ENCODE data around the gene PPIP5K2. TPM values are rescaled to one million over a fixed set of nuclear protein-coding genes. Genes with fewer than 3 reads are reported as not detected.

PPIP5K2 gene
- total and polyA plus RNA-seq, 4 donors, result 9.7 to 38.6 (median 27.4) TPM

DNA sequence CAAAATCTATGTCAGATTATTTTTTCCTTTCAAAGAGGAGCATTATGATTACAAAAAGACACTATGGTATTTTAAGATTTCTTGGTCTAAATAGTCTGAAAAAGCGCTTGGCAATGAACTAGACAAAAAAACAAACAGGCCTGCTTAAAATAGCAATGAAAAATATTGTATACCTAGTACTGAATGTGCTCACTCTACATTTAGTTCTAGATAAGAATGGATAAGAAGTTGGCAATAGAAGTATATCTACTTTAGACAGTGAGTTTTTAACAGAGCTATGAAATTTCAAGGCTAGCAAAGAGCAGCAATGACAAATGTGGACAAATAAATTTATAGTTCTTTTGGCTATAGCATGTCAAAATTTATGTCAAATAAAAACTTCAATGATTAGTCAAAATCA, 26.4 kb upstream of the PPIP5K2 start (continued):
- TF ChIP-seq TAF1 (conservative IDR thresholded peaks at IDR 0.05), result no peak

DNA sequence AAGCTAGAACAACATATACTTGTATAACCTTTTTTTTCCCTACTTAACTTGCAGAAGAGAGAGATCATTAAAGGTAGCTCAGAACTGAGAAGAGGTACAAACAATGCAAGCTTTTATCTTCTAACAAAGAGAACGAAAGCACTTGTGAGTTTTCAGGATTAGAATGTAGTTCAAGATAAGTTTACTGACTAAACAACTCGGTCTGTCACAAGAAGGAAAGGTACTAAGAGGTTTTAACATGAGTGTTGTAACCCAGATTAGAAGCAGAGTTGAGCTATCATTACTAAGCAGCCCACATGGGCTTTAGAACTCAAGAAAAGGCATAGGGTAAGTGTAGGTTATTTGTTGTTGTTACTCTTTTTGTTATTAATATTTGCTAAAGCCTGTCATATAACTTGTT, 25.4 kb upstream of the PPIP5K2 start:
- TF ChIP-seq SP1 (IDR thresholded peaks at IDR 0.05) (no peak), HNF4A (conservative IDR thresholded peaks at IDR 0.05) (no peak), YY1 (IDR thresholded peaks at IDR 0.05) (no peak), GABPA (IDR thresholded peaks at IDR 0.05 in 1 of 2, conservative IDR thresholded peaks at IDR 0.05 in 1 of 2) (no peak), FOXA2 (IDR thresholded peaks at IDR 0.05) (no peak), RAD21 (IDR thresholded peaks at IDR 0.05) (no peak), FOXA1 (IDR thresholded peaks at IDR 0.05) (no peak), TAF1 (conservative IDR thresholded peaks at IDR 0.05) (no peak), RXRA (IDR thresholded peaks at IDR 0.05) (no peak), NR2F2 (IDR thresholded peaks at IDR 0.05) (no peak)
- TF ChIP-seq, protein P1, sequence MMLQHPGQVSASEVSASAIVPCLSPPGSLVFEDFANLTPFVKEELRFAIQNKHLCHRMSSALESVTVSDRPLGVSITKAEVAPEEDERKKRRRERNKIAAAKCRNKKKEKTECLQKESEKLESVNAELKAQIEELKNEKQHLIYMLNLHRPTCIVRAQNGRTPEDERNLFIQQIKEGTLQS (IDR thresholded peaks at IDR 0.05), result no peak

GRCh38 chr5:103098993-103099392, 21.1 kb upstream of the PPIP5K2 start:
- Histone ChIP-seq H3K27ac (ENCODE audit: low read depth in 1 of 2, low read length in 2 of 2) (no peak overlapping the region), H3K4me1 (ENCODE audit: control insufficient read depth in 4 of 4, insufficient read depth in 4 of 4, low read length in 3 of 4) (no peaks in the 10 kb centered on the region), H3K9me3 (ENCODE audit: control insufficient read depth in 4 of 4, low read length in 3 of 4) (no peaks in the 10 kb centered on the region), H3K36me3 (ENCODE audit: control insufficient read depth in 4 of 4, insufficient read depth in 3 of 4, low read depth in 1 of 4, low read length in 3 of 4) (peaks cover 2 to 25% (median 9%) of the 10 kb centered on the region in 4 donors), H3K9ac (ENCODE audit: low read depth in 1 of 2, low read length in 2 of 2) (no peak overlapping the region), H3K4me3 (ENCODE audit: low read depth in 1 of 3, low read length in 3 of 3) (no peak overlapping the region), H3K27me3 (ENCODE audit: control insufficient read depth in 4 of 4, insufficient read depth in 4 of 4, low read length in 3 of 4) (no peaks in the 10 kb centered on the region)
- DNase-seq (ENCODE audit: low spot score), result no peak
- WGBS, result 68% methylated on average over 2 of the region's 2 CpGs
- no peak for TF ChIP-seq EGR1 (IDR thresholded peaks at IDR 0.05; ENCODE audit: low read depth in 2 of 2)

More for the DNA sequence above, 25.4 kb upstream of the PPIP5K2 start:
- DNase-seq (ENCODE audit: low spot score), result no peak
- no peak overlapping the region for H3K27ac ChIP-seq (ENCODE audit: low read depth in 1 of 2, low read length in 2 of 2)
- 58% methylated on average over 2 of the region's 2 CpGs for WGBS
- H3K9ac ChIP-seq (ENCODE audit: low read depth in 1 of 2, low read length in 2 of 2), result no peak overlapping the region
- no peaks in the 10 kb centered on the region for H3K27me3 ChIP-seq (ENCODE audit: control insufficient read depth in 4 of 4, insufficient read depth in 4 of 4, low read length in 3 of 4)
- peaks cover 0 to 3% (median 0%) of the 10 kb centered on the region in 4 donors for H3K9me3 ChIP-seq (ENCODE audit: control insufficient read depth in 4 of 4, low read length in 3 of 4)
- H3K4me3 ChIP-seq (ENCODE audit: low read depth in 1 of 3, low read length in 3 of 3), result no peak overlapping the region
- H3K4me1 ChIP-seq (ENCODE audit: control insufficient read depth in 4 of 4, insufficient read depth in 4 of 4, low read length in 3 of 4), result no peaks in the 10 kb centered on the region
- H3K36me3 ChIP-seq (ENCODE audit: control insufficient read depth in 4 of 4, insufficient read depth in 3 of 4, low read depth in 1 of 4, low read length in 3 of 4), result peaks cover 0 to 14% (median 8%) of the 10 kb centered on the region in 4 donors

DNA sequence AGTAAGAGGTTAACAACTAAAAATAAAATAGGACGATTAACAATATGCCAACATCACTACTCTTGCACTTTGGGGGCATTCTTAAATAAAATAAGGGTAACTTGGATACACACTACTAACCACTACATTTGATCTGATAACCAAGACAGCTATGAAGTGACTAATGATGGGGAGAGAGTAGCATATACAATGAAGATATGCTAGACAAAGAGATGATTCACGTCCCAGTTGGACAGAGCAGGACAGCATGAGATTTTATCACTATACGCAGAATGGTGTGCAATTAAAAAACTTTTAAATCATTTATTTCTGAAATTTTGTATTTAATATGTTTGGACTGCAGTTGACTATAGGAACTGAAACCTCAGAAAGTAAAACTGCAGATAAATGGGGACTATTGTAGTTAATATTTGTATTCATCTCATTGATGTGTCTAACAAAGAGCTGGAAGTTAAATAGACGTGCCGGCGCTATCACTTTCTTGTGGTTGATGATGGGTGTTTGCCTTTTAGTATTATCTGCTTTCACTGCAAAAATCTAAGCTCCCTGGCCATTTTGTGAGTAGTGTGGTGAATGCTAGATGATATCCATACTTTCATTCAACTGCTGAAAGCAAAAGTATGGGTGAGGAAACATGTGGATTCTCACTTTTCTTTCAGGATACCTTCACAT, 18.9 kb upstream of the PPIP5K2 start:
- DNase-seq (ENCODE audit: low spot score), result no peak
- TF ChIP-seq SP1 (IDR thresholded peaks at IDR 0.05) (no peak), FOXA1 (IDR thresholded peaks at IDR 0.05) (no peak), HNF4A (conservative IDR thresholded peaks at IDR 0.05) (no peak), REST (IDR thresholded peaks at IDR 0.05) (no peak), MAX (IDR thresholded peaks at IDR 0.05) (no peak), EGR1 (IDR thresholded peaks at IDR 0.05; ENCODE audit: low read depth in 2 of 2) (no peak)
- TF ChIP-seq, protein P2, sequence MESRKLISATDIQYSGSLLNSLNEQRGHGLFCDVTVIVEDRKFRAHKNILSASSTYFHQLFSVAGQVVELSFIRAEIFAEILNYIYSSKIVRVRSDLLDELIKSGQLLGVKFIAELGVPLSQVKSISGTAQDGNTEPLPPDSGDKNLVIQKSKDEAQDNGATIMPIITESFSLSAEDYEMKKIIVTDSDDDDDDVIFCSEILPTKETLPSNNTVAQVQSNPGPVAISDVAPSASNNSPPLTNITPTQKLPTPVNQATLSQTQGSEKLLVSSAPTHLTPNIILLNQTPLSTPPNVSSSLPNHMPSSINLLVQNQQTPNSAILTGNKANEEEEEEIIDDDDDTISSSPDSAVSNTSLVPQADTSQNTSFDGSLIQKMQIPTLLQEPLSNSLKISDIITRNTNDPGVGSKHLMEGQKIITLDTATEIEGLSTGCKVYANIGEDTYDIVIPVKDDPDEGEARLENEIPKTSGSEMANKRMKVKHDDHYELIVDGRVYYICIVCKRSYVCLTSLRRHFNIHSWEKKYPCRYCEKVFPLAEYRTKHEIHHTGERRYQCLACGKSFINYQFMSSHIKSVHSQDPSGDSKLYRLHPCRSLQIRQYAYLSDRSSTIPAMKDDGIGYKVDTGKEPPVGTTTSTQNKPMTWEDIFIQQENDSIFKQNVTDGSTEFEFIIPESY (IDR thresholded peaks at IDR 0.05), result no peak
- Histone ChIP-seq H3K4me3 (ENCODE audit: low read depth in 1 of 3, low read length in 3 of 3) (no peak overlapping the region), H3K27ac (ENCODE audit: low read depth in 1 of 2, low read length in 2 of 2) (no peak overlapping the region), H3K9me3 (ENCODE audit: control insufficient read depth in 4 of 4, low read length in 3 of 4) (no peaks in the 10 kb centered on the region), H3K9ac (ENCODE audit: low read depth in 1 of 2, low read length in 2 of 2) (no peak overlapping the region), H3K27me3 (ENCODE audit: control insufficient read depth in 4 of 4, insufficient read depth in 4 of 4, low read length in 3 of 4) (no peaks in the 10 kb centered on the region), H3K36me3 (ENCODE audit: control insufficient read depth in 4 of 4, insufficient read depth in 3 of 4, low read depth in 1 of 4, low read length in 3 of 4) (peaks cover 2 to 21% (median 7%) of the 10 kb centered on the region in 4 donors), H3K4me1 (ENCODE audit: control insufficient read depth in 4 of 4, insufficient read depth in 4 of 4, low read length in 3 of 4) (no peaks in the 10 kb centered on the region)
- 96% methylated on average over 6 of the region's 6 CpGs for WGBS

All from liver (tissue), 9 donors.